BE2C (cell line): ENCODE measurements around the gene ADCY4.

ENCODE experiments used
- DNase-seq: peaks from one replicate; pipeline ENCODE4 v3.0.0-alpha.2; 2020
- H3K27me3 ChIP-seq: fragments of 250-450 bp; sonication (Bioruptor Pico); 2 replicates; pipeline ENCODE4 v1.5.1; 2020; ENCODE audit warnings: mild to moderate bottlenecking
- H3K36me3 ChIP-seq: fragments of 250-450 bp; sonication (Bioruptor Pico); 2 replicates; pipeline ENCODE4 v1.5.1; 2020; ENCODE audit warnings: mild to moderate bottlenecking
- H3K4me1 ChIP-seq: fragments of 250-450 bp; sonication (Bioruptor Pico); 2 replicates; pipeline ENCODE4 v1.5.1; 2020
- H3K4me3 ChIP-seq: 2 replicates; pipeline ENCODE4 v1.5.1; 2011; ENCODE audit warnings: low read depth, low read length
- H3K9me3 ChIP-seq: fragments of 250-450 bp; sonication (Bioruptor Pico); 2 replicates; pipeline ENCODE4 v1.5.1; 2020
- CTCF ChIP-seq: IDR thresholded peaks from 2 replicates; pipeline ENCODE4 v1.5.1; 2012; ENCODE audit warnings: mild to moderate bottlenecking, low read depth, low read length

ADCY4 gene

GRCh38 chr14:24378981-24379906 lies 44.4 kb upstream of the ADCY4 start:
- Histone ChIP-seq H3K27me3 (no peaks in the 10 kb centered on the region), H3K4me3 (no peak overlapping the region), H3K9me3 (no peaks in the 10 kb centered on the region), H3K4me1 (peaks cover 13% of the 10 kb centered on the region; the same call in 1 of the 2 replicates), H3K36me3 (peaks cover 34% of the 10 kb centered on the region)
- TF ChIP-seq CTCF, result no peak
- DNase-seq, result no peak

- no peak for DNase-seq
- H3K4me1 ChIP-seq, result peaks cover 23% of the 10 kb centered on the region; the same call in 1 of the 2 replicates
Measured at GRCh38 chr14:24378327-24378726, 43.5 kb upstream of the ADCY4 start.

GRCh38 chr14:24377657-24378056 lies 42.8 kb upstream of the ADCY4 start:
- TF ChIP-seq CTCF, result no peak
- H3K9me3 ChIP-seq, result no peaks in the 10 kb centered on the region
- no peaks in the 10 kb centered on the region for H3K27me3 ChIP-seq
- H3K36me3 ChIP-seq, result peaks cover 46% of the 10 kb centered on the region
- no peak for DNase-seq
- H3K4me1 ChIP-seq, result peaks cover 26% of the 10 kb centered on the region; the same call in 1 of the 2 replicates
- H3K4me3 ChIP-seq, result no peak overlapping the region

More at GRCh38 chr14:24378327-24378726, 43.5 kb upstream of the ADCY4 start:
- no peak overlapping the region for H3K4me3 ChIP-seq
- H3K36me3 ChIP-seq, result peaks cover 43% of the 10 kb centered on the region
- H3K9me3 ChIP-seq, result no peaks in the 10 kb centered on the region
- TF ChIP-seq CTCF, result no peak
- no peaks in the 10 kb centered on the region for H3K27me3 ChIP-seq

GRCh38 chr14:24377126-24377525 lies 42.3 kb upstream of the ADCY4 start:
- no peaks in the 10 kb centered on the region for H3K9me3 ChIP-seq
- no peak for DNase-seq
- no peak for TF ChIP-seq CTCF
- H3K4me3 ChIP-seq, result no peak overlapping the region
- peaks cover 29% of the 10 kb centered on the region for H3K4me1 ChIP-seq
- H3K36me3 ChIP-seq, result peaks cover 46% of the 10 kb centered on the region
- H3K27me3 ChIP-seq, result no peaks in the 10 kb centered on the region

GRCh38 chr14:24376448-24377070 lies 41.7 kb upstream of the ADCY4 start:
- Histone ChIP-seq H3K27me3 (no peaks in the 10 kb centered on the region), H3K9me3 (no peaks in the 10 kb centered on the region), H3K4me3 (no peak overlapping the region), H3K4me1 (peaks cover 30% of the 10 kb centered on the region), H3K36me3 (peaks cover 46% of the 10 kb centered on the region)
- TF ChIP-seq CTCF, result no peak
- no peak for DNase-seq
